Tibial nerve (tissue), 4 donors: ENCODE data around the gene PEX13. TPM values are rescaled to one million over a fixed set of nuclear protein-coding genes. Genes with fewer than 3 reads are reported as not detected.

Experiments
- DNase-seq, 2 donors: peaks; one replicate each; pipeline ENCODE4 v3.0.0-alpha.2; 2019; ENCODE audit warnings: low spot score in 2 of 2
- H3K27ac ChIP-seq, 4 donors: fragments of 200-600 bp; sonication (generic) in 3 of 4; one replicate each; pipeline ENCODE4 v1.5.1; 2017 to 2019; ENCODE audit warnings: mild to moderate bottlenecking in 1 of 4
- H3K27me3 ChIP-seq, 2 donors: fragments of 200-600 bp; sonication (generic) in 1 of 2; one replicate each; pipeline versions ENCODE4 v1.5.1 to v1.6.0; 2017 to 2019
- H3K36me3 ChIP-seq, 3 donors: fragments of 200-600 bp; sonication (generic); one replicate each; pipeline ENCODE4 v1.5.1; 2018 to 2019
- H3K4me1 ChIP-seq, 4 donors: fragments of 200-600 bp; sonication (generic) in 3 of 4; one replicate each; pipeline ENCODE4 v1.5.1; 2017 to 2019
- H3K4me3 ChIP-seq, 4 donors: fragments of 200-600 bp; sonication (generic) in 3 of 4; one replicate each; pipeline ENCODE4 v1.5.1; 2017 to 2019; ENCODE audit warnings: mild to moderate bottlenecking in 1 of 4, moderate library complexity in 1 of 4
- H3K9me3 ChIP-seq, 4 donors: fragments of 200-600 bp; sonication (generic) in 3 of 4; one replicate each; pipeline ENCODE4 v1.5.1; 2017 to 2019
- CTCF ChIP-seq, 5 experiments: fragments of 200-600 bp in 3 of 5; fragments of 450-650 bp in 2 of 5; sonication (generic) in 3 of 5; IDR thresholded peaks; one replicate each; pipeline ENCODE4 v1.5.1; 2016 to 2019; ENCODE audit warnings: antibody characterized with exemption in 5 of 5, mild to moderate bottlenecking in 3 of 5, moderate library complexity in 2 of 5
- EP300 ChIP-seq, 2 donors: sonication (generic); formaldehyde crosslinking; IDR thresholded peaks; one replicate each; pipeline ENCODE4 v1.6.1; 2017; ENCODE audit warnings: antibody characterized with exemption in 2 of 2, mild to moderate bottlenecking in 1 of 2
- POLR2A ChIP-seq, 2 donors: fragments of 450-650 bp; IDR thresholded peaks; one replicate each; pipeline ENCODE4 v1.6.1; 2017; ENCODE audit warnings: antibody characterized with exemption in 2 of 2, mild to moderate bottlenecking in 2 of 2, moderate library complexity in 2 of 2
- WGBS, 2 donors: methylation state at CpG; one replicate each; pipeline ENCODE4 v1.1.5; 2018; 5-methylcytosine and 5-hydroxymethylcytosine counted together
- total RNA-seq, 4 donors: library from RNA; depleted of rRNA; stranded (reverse); fragments of >200 nt; gene quantifications; one replicate each; pipeline ENCODE4 v1.1.0, GENCODE V29; 2016

Gene PEX13
- total RNA-seq, 4 donors from 2014 or later: 14.7 to 22.2 (median 19.3) TPM

GRCh38 chr2:61016392-61017002 is 1.0 kb upstream of the PEX13 start:
- Histone ChIP-seq H3K9me3 (no peaks in the 10 kb centered on the region), H3K27ac (peak overlapping the region; percentile 71 to 93 (median 82)), H3K27me3 (no peaks in the 10 kb centered on the region), H3K4me3 (peak overlapping the region; percentile 71 to 81 (median 72)), H3K36me3 (peaks cover 0 to 6% (median 0%) of the 10 kb centered on the region in 3 donors), H3K4me1 (peaks cover 0 to 44% (median 10%) of the 10 kb centered on the region in 4 donors)
- no peak for TF ChIP-seq POLR2A (IDR thresholded peaks at IDR 0.05)
- no peak for DNase-seq
- WGBS, 2 donors: 2% methylated on average over 16 of the region's 16 CpGs

- Histone ChIP-seq H3K9me3 (peaks cover 0 to 3% (median 0%) of the 10 kb centered on the region in 4 donors), H3K27me3 (no peaks in the 10 kb centered on the region), H3K27ac (peak overlapping the region; percentile 71 to 93 (median 82)), H3K4me1 (peaks cover 0 to 44% (median 10%) of the 10 kb centered on the region in 4 donors), H3K4me3 (peak overlapping the region; percentile 71 to 81 (median 72)), H3K36me3 (peaks cover 0 to 12% (median 0%) of the 10 kb centered on the region in 3 donors)
- peak in 1 of 5 experiments; percentile 34 for TF ChIP-seq CTCF (IDR thresholded peaks at IDR 0.05)
- peak in 1 of 2 donors; percentile 44 for TF ChIP-seq POLR2A (IDR thresholded peaks at IDR 0.05)
- peak in 1 of 2 donors; percentile 72 for TF ChIP-seq EP300 (IDR thresholded peaks at IDR 0.05)
- DNase-seq: peak; percentile 40 to 62
- WGBS, 2 donors: 0 to 1% methylated on average over 27 of the region's 27 CpGs
These were observed 441 bp upstream of the PEX13 start for GRCh38 chr2:61017003-61017555.

DNA sequence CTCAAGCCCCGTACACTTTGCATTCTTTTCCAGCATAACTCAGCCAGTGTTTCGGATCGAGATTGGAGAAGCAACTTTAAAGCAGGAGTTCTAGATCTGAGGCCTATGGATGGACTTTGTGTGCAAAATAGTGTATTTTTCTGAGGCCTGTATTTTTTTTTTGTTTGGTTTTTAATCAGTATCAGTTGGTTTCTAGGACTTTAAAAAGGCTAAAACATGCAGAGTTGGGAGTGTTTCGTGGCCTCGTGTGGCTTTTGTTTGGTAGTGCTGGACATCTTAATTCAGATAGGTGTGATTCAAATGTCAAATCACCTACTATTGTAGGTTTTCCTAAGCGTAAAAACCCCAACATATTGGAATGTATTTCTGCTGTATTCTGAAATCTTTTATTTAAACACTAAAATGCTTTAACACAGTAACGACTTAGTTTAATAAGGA is 817 bp downstream of the PEX13 start:
- peaks cover 0 to 25% (median 0%) of the 10 kb centered on the region in 3 donors for H3K36me3 ChIP-seq
- WGBS, 2 donors: 2% methylated on average over 7 of the region's 7 CpGs
- peaks cover 0 to 44% (median 10%) of the 10 kb centered on the region in 4 donors for H3K4me1 ChIP-seq
- H3K27me3 ChIP-seq: no peaks in the 10 kb centered on the region
- peaks cover 0 to 6% (median 0%) of the 10 kb centered on the region in 4 donors for H3K9me3 ChIP-seq
- peak overlapping the region; percentile 71 to 93 (median 82) for H3K27ac ChIP-seq
- TF ChIP-seq EP300 (IDR thresholded peaks at IDR 0.05): no peak
- no peak for TF ChIP-seq CTCF (IDR thresholded peaks at IDR 0.05)
- TF ChIP-seq POLR2A (IDR thresholded peaks at IDR 0.05): no peak
- H3K4me3 ChIP-seq: peak overlapping the region; percentile 71 to 81 (median 72)
- no peak for DNase-seq

DNA sequence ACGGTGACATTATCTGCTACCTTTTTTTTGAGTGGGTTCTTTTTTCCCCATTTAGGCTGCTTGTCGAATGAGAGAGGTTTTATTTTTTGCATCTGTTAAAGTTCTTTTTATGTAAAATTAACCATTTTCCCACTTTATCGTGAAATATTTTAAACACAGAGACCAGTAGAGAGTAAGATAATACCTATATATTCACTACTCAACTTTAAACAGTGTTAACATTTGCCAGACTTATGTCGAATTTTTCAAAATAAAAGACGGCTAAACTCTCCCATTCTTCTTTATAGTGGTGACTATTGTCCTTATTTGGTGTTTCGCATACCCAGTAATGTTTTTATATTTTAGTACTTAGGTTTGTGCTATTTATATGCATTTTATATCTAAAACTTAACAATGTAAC is 1.3 kb downstream of the PEX13 start:
- no peak for DNase-seq
- H3K4me1 ChIP-seq: peaks cover 0 to 44% (median 10%) of the 10 kb centered on the region in 4 donors
- peaks cover 0 to 6% (median 0%) of the 10 kb centered on the region in 4 donors for H3K9me3 ChIP-seq
- H3K4me3 ChIP-seq: peak overlapping the region in 3 of 4 donors; percentile 71 to 73 (median 71)
- TF ChIP-seq POLR2A (IDR thresholded peaks at IDR 0.05) (no peak), CTCF (IDR thresholded peaks at IDR 0.05) (no peak), EP300 (IDR thresholded peaks at IDR 0.05) (no peak)
- H3K36me3 ChIP-seq: peaks cover 0 to 29% (median 0%) of the 10 kb centered on the region in 3 donors
- WGBS, 2 donors: 34 to 38% methylated on average over 6 of the region's 6 CpGs
- peak overlapping the region in 2 of 4 donors; percentile 83 to 93 for H3K27ac ChIP-seq
- H3K27me3 ChIP-seq: no peaks in the 10 kb centered on the region

GRCh38 chr2:61021228-61021660 is 3.7 kb downstream of the PEX13 start:
- WGBS, 2 donors: 94 to 97% methylated on average over 6 of the region's 6 CpGs
- Histone ChIP-seq H3K36me3 (peaks cover 0 to 33% (median 0%) of the 10 kb centered on the region in 3 donors), H3K4me1 (peaks cover 0 to 32% (median 10%) of the 10 kb centered on the region in 4 donors), H3K27ac (no peak overlapping the region), H3K4me3 (no peak overlapping the region), H3K27me3 (no peaks in the 10 kb centered on the region), H3K9me3 (peaks cover 0 to 6% (median 0%) of the 10 kb centered on the region in 4 donors)
- TF ChIP-seq CTCF (IDR thresholded peaks at IDR 0.05) (no peak), EP300 (IDR thresholded peaks at IDR 0.05) (no peak), POLR2A (IDR thresholded peaks at IDR 0.05) (no peak)
- DNase-seq: no peak
